Measurements from ENCODE around the gene ELF4. TPM values are rescaled to one million over a fixed set of nuclear protein-coding genes. Genes with fewer than 3 reads are reported as not detected.

The ELF4 gene
- total and polyA plus RNA-seq, 2 experiments from 2014 or later = 0.50 to 1.8 TPM

- TF ChIP-seq EZH2phosphoT487 (IDR thresholded peaks at IDR 0.05; ENCODE audit: unreplicated experiment) = no peak
Measured at GRCh38 chrX:130020661-130021324, 89.5 kb downstream of the ELF4 start (continued).

GRCh38 chrX:130018143-130018542 lies 92.2 kb downstream of the ELF4 start:
- Histone ChIP-seq H3K27ac (ENCODE audit: low read depth) (no peak overlapping the region), H3K4me3 (no peak overlapping the region), H3F3A (replicated peaks; ENCODE audit: low read depth) (no peaks in the 10 kb centered on the region), H2AFZ (no peak overlapping the region), H3K79me2 (replicated peaks; ENCODE audit: insufficient read depth) (no peaks in the 10 kb centered on the region), H4K20me1 (replicated peaks; ENCODE audit: insufficient read depth) (no peaks in the 10 kb centered on the region), H3K4me1 (ENCODE audit: insufficient read depth) (no peaks in the 10 kb centered on the region), H3K4me2 (no peak overlapping the region), H3K9me2 (ENCODE audit: insufficient read depth) (no peaks in the 10 kb centered on the region), H3K36me3 (ENCODE audit: insufficient read depth) (no peaks in the 10 kb centered on the region), H3K27me3 (ENCODE audit: insufficient read depth) (no peaks in the 10 kb centered on the region)
- no peak for ATAC-seq
- no peak overlapping the region for H3K4me3 Mint-ChIP-seq
- H3K27me3 Mint-ChIP-seq (ENCODE audit: insufficient read depth, low read depth, poor library complexity) = peaks cover 2% of the 10 kb centered on the region
- H3K9me3 Mint-ChIP-seq = no peaks in the 10 kb centered on the region
- DNase-seq (ENCODE audit: low spot score) = no peak
- H3K36me3 Mint-ChIP-seq (ENCODE audit: low read depth) = no peaks in the 10 kb centered on the region; the same call in 2 of the 3 replicates
- TF ChIP-seq CTCF (conservative IDR thresholded peaks at IDR 0.05; ENCODE audit: low read depth in 2 of 2) = no peak
- TF ChIP-seq ZNF331 (CRISPR knock-in tag; IDR thresholded peaks at IDR 0.05; ENCODE audit: low read depth) = no peak
- TF ChIP-seq ETS1 (IDR thresholded peaks at IDR 0.05) = no peak
- H3K27ac Mint-ChIP-seq = no peak overlapping the region
- peaks cover 12% of the 10 kb centered on the region for H3K4me1 Mint-ChIP-seq

DNA sequence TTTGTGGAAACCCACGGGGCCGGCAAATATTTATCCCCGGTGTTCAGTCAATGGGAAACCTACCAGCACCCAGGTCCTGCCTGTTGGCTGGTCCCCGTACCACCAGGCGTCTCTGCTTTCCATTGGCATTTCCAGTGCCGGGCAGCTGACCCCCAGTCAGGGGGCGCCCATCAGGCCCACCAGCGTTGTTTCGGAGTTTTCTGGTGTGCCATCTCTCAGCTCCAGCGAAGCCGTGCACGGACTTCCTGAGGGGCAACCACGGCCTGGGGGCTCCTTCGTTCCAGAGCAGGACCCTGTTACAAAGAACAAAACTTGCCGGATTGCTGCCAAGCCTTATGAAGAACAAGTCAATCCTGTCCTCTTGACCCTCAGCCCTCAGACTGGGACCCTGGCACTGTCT lies 95.1 kb downstream of the ELF4 start:
- no peaks in the 10 kb centered on the region for H3K9me3 Mint-ChIP-seq
- H3K27ac ChIP-seq (ENCODE audit: low read depth) = no peak overlapping the region
- ATAC-seq (no peak), DNase-seq (ENCODE audit: low spot score) (no peak)
- H3K36me3 ChIP-seq (ENCODE audit: insufficient read depth) = no peaks in the 10 kb centered on the region
- H2AFZ ChIP-seq = no peak overlapping the region
- H3K36me3 Mint-ChIP-seq (ENCODE audit: low read depth) = no peaks in the 10 kb centered on the region
- H3K4me3 ChIP-seq = no peak overlapping the region
- no peak overlapping the region for H3K27ac Mint-ChIP-seq
- no peaks in the 10 kb centered on the region for H4K20me1 ChIP-seq (replicated peaks; ENCODE audit: insufficient read depth)
- no peak overlapping the region for H3K4me2 ChIP-seq
- no peaks in the 10 kb centered on the region for H3K27me3 ChIP-seq (ENCODE audit: insufficient read depth)
- H3F3A ChIP-seq (replicated peaks; ENCODE audit: low read depth) = no peaks in the 10 kb centered on the region
- no peaks in the 10 kb centered on the region for H3K4me1 ChIP-seq (ENCODE audit: insufficient read depth)
- H3K79me2 ChIP-seq (replicated peaks; ENCODE audit: insufficient read depth) = no peaks in the 10 kb centered on the region
- no peak overlapping the region for H3K4me3 Mint-ChIP-seq
- no peaks in the 10 kb centered on the region for H3K9me2 ChIP-seq (ENCODE audit: insufficient read depth)
- H3K27me3 Mint-ChIP-seq (ENCODE audit: insufficient read depth, low read depth, poor library complexity) = peaks cover 2% of the 10 kb centered on the region
- peaks cover 8% of the 10 kb centered on the region for H3K4me1 Mint-ChIP-seq
- TF ChIP-seq ETS1 (IDR thresholded peaks at IDR 0.05) (no peak), CTCF (conservative IDR thresholded peaks at IDR 0.05; ENCODE audit: low read depth in 2 of 2) (no peak), NANOG (IDR thresholded peaks at IDR 0.05; ENCODE audit: borderline replicate concordance) (no peak), EZH2phosphoT487 (IDR thresholded peaks at IDR 0.05; ENCODE audit: unreplicated experiment) (no peak), EZH2 (IDR thresholded peaks at IDR 0.05; ENCODE audit: low read depth, unreplicated experiment) (no peak)
